ENCODE results near the gene MED13L.

DNA sequence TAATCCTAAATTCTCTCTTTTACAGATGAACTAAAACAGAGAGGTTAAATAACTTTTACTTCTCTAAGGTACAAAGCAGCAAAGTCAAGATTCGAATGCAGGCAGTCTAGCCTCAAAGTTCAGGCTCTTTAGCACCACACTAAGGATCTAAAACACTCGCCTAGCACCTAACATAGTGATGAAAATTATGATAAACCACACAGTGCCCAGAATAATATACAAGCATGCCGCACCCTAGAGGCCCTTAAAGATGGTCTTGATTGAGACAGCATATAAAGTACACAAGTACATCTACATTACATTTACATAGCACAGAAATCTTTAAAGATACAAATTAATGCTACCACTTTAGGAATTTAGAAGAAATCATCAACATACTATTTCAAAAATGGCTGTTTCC, 207.0 kb downstream of the MED13L start:
- TF ChIP-seq, protein P1, sequence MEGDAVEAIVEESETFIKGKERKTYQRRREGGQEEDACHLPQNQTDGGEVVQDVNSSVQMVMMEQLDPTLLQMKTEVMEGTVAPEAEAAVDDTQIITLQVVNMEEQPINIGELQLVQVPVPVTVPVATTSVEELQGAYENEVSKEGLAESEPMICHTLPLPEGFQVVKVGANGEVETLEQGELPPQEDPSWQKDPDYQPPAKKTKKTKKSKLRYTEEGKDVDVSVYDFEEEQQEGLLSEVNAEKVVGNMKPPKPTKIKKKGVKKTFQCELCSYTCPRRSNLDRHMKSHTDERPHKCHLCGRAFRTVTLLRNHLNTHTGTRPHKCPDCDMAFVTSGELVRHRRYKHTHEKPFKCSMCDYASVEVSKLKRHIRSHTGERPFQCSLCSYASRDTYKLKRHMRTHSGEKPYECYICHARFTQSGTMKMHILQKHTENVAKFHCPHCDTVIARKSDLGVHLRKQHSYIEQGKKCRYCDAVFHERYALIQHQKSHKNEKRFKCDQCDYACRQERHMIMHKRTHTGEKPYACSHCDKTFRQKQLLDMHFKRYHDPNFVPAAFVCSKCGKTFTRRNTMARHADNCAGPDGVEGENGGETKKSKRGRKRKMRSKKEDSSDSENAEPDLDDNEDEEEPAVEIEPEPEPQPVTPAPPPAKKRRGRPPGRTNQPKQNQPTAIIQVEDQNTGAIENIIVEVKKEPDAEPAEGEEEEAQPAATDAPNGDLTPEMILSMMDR (IDR thresholded peaks at IDR 0.05): no peak
- TF ChIP-seq POLR2A (IDR thresholded peaks at IDR 0.05): no peak

Measured in breast epithelium (tissue), 3 donors.